ENCODE results near the gene CRABP2. TPM values are rescaled to one million over a fixed set of nuclear protein-coding genes. Genes with fewer than 3 reads are reported as not detected.
A peak's percentile ranks its signal among the peaks of the same experiment; 100 is the strongest.

CRABP2 gene
- total and polyA plus RNA-seq, 2 of the 13 experiments (the other 11 are each of a cell fraction or from before 2014, with no cell fraction given) = 0.40 to 0.60 TPM

DNA sequence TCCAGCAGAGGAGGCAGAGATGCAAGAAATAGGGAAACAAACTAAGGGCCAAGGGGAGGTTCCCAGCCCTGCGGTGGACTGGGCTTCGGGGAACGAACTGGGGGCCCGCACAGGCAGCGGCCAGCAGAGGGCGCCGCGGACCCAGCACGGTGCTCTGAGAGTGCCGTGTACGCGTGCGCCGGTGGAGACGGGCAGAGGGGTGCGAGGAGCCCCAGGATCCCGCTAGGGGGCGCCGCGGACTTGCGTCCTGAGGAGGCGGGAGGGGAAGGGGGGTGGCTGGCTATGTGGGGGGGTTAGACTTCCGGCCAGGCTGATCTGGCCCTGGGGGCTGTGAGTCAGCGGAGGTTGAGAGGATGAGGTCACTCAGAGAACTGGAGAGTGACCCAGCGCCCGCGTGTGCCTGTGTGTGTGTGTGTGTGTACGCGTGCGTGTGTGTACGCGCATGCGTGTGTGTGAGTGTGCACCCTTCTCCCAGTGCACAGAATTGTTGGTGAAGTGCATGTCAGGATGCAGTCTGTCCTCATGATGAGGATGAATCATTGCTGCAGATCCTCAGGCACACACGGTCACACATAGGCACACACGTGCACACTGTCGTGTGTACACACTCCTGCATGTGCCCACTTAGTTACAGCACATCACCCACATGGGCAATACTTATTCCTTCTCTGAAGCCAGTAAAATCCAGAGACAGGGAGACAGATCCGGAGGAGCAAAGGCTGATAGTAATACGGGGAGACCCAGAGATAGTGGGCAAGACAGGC is 45.2 kb downstream of the CRABP2 start (continued):
- TF ChIP-seq SATB2 (CRISPR knock-in tag; IDR thresholded peaks at IDR 0.05) (no peak), ZNF790 (CRISPR knock-in tag; IDR thresholded peaks at IDR 0.05; ENCODE audit: borderline replicate concordance) (0 out of 2 replicates have a peak, but pooled peaks have one; percentile 39), AKAP8 (CRISPR knock-in tag; IDR thresholded peaks at IDR 0.05) (peak; percentile 17; the same call in 1 of the 2 replicates), GZF1 (CRISPR knock-in tag; IDR thresholded peaks at IDR 0.05) (0 out of 2 replicates have a peak, but pooled peaks have one; percentile 30), RXRB (CRISPR knock-in tag; IDR thresholded peaks at IDR 0.05; ENCODE audit: borderline replicate concordance) (peak; percentile 66; the same call in 1 of the 2 replicates), ZBTB38 (CRISPR knock-in tag; IDR thresholded peaks at IDR 0.05) (no peak; the same call in 1 of the 2 replicates), CBX2 (IDR thresholded peaks at IDR 0.05; ENCODE audit: low read depth, low read length) (no peak), CBX2 (CRISPR knock-in tag; IDR thresholded peaks at IDR 0.05; ENCODE audit: low read depth) (no peak), ZFP1 (CRISPR knock-in tag; IDR thresholded peaks at IDR 0.05) (peak; percentile 78; the same call in 1 of the 2 replicates), SRSF1 (optimal IDR thresholded peaks at IDR 0.05; ENCODE audit: low read depth, low read length) (no peak), PRPF4 (IDR thresholded peaks at IDR 0.05; ENCODE audit: low read depth, low read length, poor library complexity, severe bottlenecking) (no peak), MAF1 (CRISPR knock-in tag; IDR thresholded peaks at IDR 0.05; ENCODE audit: borderline replicate concordance) (no peak), ATAD3A (CRISPR knock-in tag; IDR thresholded peaks at IDR 0.05) (no peak), ZSCAN20 (CRISPR knock-in tag; IDR thresholded peaks at IDR 0.05; ENCODE audit: borderline replicate concordance) (no peak), SAFB2 (CRISPR knock-in tag; IDR thresholded peaks at IDR 0.05; ENCODE audit: borderline replicate concordance, low read depth) (no peak), HDAC2 (CRISPR knock-in tag; IDR thresholded peaks at IDR 0.05) (peak; percentile 48), ZNF891 (CRISPR knock-in tag; IDR thresholded peaks at IDR 0.05) (no peak), CREB1 (IDR thresholded peaks at IDR 0.05) (peak; percentile 75), CREB1 (CRISPR knock-in tag; IDR thresholded peaks at IDR 0.05) (no peak), ZNF619 (CRISPR knock-in tag; IDR thresholded peaks at IDR 0.05) (peak; percentile 12; the same call in 1 of the 2 replicates), ZNF792 (CRISPR knock-in tag; IDR thresholded peaks at IDR 0.05) (peak; percentile 84), ZNF296 (CRISPR knock-in tag; conservative IDR thresholded peaks at IDR 0.05) (no peak), CBX5 (CRISPR knock-in tag; IDR thresholded peaks at IDR 0.05; ENCODE audit: borderline replicate concordance) (peak; percentile 45; the same call in 1 of the 2 replicates), CENPX (CRISPR knock-in tag; IDR thresholded peaks at IDR 0.05) (no peak), MEIS1 (CRISPR knock-in tag; IDR thresholded peaks at IDR 0.05; ENCODE audit: borderline replicate concordance) (no peak), YY1 (IDR thresholded peaks at IDR 0.05; ENCODE audit: insufficient read depth, insufficient replicate concordance, low read depth, low read length) (peak; percentile 52), NR2C2 (CRISPR knock-in tag; IDR thresholded peaks at IDR 0.05; ENCODE audit: borderline replicate concordance) (no peak), ZNF7 (CRISPR knock-in tag; IDR thresholded peaks at IDR 0.05) (no peak)
- TF ChIP-seq, protein P1, sequence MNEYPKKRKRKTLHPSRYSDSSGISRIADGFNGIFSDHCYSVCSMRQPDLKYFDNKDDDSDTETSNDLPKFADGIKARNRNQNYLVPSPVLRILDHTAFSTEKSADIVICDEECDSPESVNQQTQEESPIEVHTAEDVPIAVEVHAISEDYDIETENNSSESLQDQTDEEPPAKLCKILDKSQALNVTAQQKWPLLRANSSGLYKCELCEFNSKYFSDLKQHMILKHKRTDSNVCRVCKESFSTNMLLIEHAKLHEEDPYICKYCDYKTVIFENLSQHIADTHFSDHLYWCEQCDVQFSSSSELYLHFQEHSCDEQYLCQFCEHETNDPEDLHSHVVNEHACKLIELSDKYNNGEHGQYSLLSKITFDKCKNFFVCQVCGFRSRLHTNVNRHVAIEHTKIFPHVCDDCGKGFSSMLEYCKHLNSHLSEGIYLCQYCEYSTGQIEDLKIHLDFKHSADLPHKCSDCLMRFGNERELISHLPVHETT (CRISPR knock-in tag; conservative IDR thresholded peaks at IDR 0.05) = 0 out of 2 replicates have a peak, but pooled peaks have one; percentile 56
